ENCODE results near the gene HOXC9.

Gene HOXC9

DNA sequence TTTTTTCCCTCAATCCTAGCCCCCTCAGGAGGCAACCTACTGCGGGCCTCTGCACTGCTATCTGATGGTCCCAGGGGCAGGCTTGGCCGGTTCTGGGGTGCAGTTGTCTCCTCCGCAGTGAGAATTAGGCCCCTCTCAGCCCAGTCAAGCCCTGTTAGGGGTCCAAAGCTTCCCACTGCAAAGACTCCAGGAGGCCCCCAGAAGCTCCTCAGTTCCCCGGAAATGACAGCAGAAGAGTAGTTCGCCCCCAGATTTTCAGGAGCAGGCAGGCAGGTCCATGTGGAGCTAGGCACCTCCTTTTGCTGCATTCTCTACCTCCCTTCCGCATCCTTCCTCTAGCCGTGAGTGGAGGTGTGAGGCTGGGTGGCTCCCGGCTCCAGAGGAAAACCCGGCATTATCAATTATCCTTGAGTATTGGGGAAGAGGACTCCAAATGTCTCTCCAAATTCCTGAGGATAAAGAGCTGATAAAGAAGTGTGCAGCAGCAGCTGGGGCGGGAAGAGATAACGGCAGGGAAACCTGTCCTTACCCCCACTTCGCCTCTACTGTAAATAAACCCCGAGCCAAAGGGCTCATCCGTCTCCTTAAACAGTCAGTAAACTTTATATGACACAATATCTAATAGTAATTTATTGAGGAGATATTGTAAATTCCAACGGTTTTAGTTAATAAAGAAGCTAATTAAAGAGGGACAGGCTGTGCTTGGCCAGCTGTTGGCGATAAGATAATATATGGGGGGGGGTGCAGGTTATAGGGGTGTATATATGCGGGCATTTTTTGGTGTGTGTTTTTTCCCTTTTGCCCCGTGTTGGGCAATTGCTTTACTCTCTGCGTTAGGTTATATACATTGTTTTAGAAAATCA is 45.9 kb upstream of the HOXC9 start:
- TF ChIP-seq, protein P1, sequence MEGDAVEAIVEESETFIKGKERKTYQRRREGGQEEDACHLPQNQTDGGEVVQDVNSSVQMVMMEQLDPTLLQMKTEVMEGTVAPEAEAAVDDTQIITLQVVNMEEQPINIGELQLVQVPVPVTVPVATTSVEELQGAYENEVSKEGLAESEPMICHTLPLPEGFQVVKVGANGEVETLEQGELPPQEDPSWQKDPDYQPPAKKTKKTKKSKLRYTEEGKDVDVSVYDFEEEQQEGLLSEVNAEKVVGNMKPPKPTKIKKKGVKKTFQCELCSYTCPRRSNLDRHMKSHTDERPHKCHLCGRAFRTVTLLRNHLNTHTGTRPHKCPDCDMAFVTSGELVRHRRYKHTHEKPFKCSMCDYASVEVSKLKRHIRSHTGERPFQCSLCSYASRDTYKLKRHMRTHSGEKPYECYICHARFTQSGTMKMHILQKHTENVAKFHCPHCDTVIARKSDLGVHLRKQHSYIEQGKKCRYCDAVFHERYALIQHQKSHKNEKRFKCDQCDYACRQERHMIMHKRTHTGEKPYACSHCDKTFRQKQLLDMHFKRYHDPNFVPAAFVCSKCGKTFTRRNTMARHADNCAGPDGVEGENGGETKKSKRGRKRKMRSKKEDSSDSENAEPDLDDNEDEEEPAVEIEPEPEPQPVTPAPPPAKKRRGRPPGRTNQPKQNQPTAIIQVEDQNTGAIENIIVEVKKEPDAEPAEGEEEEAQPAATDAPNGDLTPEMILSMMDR (IDR thresholded peaks at IDR 0.05): no peak

DNA sequence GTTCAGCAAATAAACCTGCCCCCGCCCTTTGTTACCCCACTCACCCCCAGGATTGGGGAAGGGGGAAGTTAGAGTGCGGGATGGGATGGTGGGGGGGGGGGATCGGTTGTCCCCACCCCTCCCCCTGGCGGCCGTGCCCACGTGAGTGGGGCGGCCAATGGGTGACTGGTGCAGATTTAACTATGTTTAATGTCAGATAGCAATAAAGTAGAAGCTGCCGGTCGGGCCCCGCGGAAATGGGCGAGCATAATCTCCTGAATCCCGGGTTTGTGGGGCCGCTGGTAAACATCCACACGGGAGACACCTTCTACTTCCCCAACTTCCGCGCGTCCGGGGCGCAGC is 45.3 kb upstream of the HOXC9 start, which contains the start of gene HOXC12:
Gene HOXC12 (plus strand): TSS at position 210 of the 342 bp plus-strand sequence. CDS start 27 bp downstream, at position 237.
- TF ChIP-seq, protein P1 (IDR thresholded peaks at IDR 0.05): no peak

DNA sequence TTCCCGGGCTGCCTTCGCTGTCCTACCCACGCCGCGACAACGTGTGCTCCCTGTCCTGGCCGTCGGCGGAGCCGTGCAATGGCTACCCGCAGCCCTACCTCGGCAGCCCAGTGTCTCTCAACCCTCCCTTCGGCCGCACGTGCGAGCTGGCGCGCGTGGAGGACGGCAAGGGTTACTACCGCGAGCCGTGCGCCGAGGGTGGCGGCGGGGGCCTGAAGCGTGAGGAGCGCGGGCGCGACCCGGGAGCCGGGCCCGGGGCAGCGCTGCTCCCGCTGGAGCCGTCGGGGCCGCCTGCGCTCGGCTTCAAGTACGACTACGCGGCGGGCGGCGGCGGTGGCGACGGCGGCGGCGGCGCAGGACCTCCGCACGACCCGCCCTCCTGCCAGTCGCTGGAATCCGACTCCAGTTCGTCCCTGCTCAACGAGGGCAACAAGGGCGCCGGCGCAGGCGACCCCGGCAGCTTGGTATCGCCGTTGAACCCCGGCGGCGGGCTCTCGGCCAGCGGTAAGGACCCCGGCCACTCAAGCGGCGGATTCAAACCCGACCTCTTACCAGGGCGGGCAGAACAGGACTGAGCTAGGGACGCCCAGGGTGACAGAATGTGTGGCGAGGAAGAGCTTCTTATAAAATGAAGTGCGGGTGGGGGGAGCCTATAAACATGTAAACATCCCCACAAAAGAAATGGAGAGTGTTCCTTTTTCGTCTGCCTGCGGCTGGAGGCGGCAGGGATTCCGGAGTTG is 44.8 kb upstream of the HOXC9 start:
- TF ChIP-seq, protein P1 (IDR thresholded peaks at IDR 0.05): no peak

DNA sequence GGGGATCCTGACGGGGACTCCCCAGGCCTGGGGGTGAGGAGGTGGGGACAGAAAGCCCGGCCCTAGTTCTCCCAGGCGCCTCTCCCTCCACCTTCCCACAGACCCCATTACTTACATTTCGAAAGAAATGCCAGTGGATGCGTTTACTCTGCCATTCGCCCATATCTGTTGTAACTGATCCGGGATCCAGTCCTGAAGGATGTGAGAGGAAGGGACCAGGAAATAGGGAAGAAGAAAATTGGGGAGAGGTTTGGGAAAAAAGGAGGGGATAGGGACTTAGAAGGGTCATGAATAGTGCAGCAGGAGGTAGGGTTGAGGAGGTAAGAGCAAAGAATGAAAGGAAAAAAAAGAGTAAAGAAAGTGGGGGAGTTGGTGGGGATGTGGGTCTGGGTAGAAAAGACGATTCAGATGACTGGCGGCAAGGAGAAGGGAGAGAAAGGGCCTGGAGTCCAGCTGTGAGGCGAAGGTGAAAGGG is 44.1 kb upstream of the HOXC9 start:
- TF ChIP-seq, protein P1 (IDR thresholded peaks at IDR 0.05): no peak

DNA sequence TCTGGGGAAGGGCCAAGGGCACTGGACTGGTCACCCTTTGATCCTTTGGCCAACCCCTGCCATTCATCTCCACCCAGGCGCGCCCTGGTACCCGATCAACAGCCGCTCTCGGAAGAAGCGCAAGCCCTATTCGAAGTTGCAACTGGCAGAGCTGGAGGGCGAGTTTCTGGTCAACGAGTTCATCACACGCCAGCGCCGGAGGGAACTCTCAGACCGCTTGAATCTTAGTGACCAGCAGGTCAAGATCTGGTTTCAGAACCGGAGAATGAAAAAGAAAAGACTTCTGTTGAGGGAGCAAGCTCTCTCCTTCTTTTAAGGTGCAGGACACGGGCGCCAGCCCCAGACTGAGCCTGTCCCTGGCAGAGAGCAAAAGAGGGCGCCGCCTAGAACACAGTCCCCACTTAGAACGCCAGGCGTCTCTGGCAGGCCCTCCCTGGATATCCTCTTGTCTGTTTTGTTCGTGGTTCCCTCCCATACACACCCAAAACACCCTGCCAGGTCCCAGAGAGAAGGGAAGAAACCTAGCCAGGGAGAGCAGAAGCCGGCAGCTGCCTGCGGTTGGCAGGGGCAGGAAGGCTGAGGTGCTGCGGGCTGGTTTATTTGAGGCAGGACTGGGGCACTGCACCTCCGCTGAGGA is 43.6 kb upstream of the HOXC9 start:
- TF ChIP-seq, protein P1 (IDR thresholded peaks at IDR 0.05): no peak

DNA sequence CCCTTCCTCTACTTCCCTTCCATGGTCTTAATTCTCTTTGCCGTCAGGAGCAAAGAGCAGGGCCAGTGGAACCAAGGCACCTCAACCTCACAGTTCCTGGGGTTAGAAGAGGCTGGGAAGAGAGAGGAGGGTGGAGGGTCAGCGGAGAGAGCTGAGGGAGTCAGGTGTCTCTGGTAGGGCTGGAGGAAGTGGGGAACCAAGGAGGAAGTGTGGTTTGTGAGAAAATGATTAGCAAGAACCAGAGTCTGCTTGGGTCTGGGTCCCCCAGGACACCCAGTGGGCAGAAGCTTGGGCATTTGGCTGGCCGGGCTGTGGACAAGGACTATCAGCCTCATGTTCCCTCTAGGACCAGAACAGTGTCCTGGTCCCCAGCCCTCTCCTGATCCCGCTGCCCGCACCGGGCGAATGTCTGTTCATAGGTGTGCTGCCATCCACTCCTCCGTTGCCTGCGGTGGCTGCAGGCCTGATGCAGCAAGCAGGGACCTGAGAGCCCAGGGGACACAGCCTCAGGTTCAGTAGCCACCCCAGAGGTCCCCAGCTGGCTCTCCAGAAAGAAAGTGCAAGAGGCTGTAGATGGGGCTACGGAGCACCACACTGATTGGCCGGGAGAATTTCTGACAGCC is 42.9 kb upstream of the HOXC9 start:
- TF ChIP-seq, protein P1 (IDR thresholded peaks at IDR 0.05): no peak

DNA sequence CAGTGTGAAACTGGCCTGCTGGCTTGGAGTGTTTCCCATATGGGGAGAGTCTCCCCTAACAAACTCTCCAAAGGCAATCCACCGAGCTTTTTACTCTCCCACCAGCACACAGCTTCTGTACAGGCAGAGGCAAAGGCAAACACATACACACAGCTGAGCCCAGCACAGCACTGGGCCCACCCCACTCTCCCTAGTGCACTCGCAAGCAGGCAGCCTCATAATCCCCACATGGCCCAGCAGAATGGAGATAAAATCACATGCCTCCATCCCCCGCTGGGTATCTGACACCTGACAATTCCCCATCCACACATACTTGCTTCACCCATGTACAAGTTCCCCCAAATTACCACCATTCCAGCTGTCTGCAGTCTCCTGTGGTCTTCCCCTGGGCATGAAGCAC is 41.8 kb upstream of the HOXC9 start:
- TF ChIP-seq, protein P1 (IDR thresholded peaks at IDR 0.05): no peak
